ENCODE data around the gene DPEP1. TPM values are rescaled to one million over a fixed set of nuclear protein-coding genes. Genes with fewer than 3 reads are reported as not detected.

Gene DPEP1
- total and polyA plus RNA-seq, 4 donors, result 0.14 to 0.83 (median 0.45) TPM

DNA sequence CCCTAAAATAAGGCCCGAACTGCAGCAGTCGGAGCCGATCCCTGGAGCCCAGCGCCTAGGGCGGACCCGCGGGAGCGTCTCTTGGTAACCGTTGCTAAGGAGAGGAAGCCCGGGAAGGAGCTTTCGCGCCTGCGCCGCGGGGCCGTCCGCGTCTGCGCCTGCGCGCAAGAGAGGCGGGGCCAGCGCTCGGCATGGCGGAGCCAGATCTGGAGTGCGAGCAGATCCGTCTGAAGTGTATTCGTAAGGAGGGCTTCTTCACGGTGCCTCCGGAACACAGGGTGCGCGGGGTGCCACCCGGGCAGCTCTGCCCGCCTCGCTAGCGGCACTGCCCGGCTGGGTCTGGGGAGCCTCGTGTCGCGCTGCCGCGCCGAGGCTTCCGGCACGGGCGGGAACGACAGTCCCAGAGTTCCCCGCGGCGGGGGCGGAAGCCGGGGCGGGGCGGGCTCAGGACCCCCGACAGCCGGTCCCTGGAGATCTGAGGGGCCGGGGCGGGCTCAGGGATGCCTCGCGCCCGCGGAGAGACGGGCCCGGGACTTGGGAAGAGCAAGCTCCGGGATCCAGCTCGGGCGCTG, 73.2 kb downstream of the DPEP1 start, which contains the start of gene CDK10 (continued):
- TF ChIP-seq, protein P1, sequence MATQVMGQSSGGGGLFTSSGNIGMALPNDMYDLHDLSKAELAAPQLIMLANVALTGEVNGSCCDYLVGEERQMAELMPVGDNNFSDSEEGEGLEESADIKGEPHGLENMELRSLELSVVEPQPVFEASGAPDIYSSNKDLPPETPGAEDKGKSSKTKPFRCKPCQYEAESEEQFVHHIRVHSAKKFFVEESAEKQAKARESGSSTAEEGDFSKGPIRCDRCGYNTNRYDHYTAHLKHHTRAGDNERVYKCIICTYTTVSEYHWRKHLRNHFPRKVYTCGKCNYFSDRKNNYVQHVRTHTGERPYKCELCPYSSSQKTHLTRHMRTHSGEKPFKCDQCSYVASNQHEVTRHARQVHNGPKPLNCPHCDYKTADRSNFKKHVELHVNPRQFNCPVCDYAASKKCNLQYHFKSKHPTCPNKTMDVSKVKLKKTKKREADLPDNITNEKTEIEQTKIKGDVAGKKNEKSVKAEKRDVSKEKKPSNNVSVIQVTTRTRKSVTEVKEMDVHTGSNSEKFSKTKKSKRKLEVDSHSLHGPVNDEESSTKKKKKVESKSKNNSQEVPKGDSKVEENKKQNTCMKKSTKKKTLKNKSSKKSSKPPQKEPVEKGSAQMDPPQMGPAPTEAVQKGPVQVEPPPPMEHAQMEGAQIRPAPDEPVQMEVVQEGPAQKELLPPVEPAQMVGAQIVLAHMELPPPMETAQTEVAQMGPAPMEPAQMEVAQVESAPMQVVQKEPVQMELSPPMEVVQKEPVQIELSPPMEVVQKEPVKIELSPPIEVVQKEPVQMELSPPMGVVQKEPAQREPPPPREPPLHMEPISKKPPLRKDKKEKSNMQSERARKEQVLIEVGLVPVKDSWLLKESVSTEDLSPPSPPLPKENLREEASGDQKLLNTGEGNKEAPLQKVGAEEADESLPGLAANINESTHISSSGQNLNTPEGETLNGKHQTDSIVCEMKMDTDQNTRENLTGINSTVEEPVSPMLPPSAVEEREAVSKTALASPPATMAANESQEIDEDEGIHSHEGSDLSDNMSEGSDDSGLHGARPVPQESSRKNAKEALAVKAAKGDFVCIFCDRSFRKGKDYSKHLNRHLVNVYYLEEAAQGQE (IDR thresholded peaks at IDR 0.05), result no peak
- TF ChIP-seq RXRA (IDR thresholded peaks at IDR 0.05) (no peak), GABPA (IDR thresholded peaks at IDR 0.05 in 1 of 2, conservative IDR thresholded peaks at IDR 0.05 in 1 of 2) (peak in 1 of 2 donors; percentile 6), JUND (IDR thresholded peaks at IDR 0.05) (no peak), HNF4G (IDR thresholded peaks at IDR 0.05) (no peak), FOXA1 (IDR thresholded peaks at IDR 0.05) (no peak)
- TF ChIP-seq, protein P2, sequence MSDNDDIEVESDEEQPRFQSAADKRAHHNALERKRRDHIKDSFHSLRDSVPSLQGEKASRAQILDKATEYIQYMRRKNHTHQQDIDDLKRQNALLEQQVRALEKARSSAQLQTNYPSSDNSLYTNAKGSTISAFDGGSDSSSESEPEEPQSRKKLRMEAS (IDR thresholded peaks at IDR 0.05), result no peak

DNA sequence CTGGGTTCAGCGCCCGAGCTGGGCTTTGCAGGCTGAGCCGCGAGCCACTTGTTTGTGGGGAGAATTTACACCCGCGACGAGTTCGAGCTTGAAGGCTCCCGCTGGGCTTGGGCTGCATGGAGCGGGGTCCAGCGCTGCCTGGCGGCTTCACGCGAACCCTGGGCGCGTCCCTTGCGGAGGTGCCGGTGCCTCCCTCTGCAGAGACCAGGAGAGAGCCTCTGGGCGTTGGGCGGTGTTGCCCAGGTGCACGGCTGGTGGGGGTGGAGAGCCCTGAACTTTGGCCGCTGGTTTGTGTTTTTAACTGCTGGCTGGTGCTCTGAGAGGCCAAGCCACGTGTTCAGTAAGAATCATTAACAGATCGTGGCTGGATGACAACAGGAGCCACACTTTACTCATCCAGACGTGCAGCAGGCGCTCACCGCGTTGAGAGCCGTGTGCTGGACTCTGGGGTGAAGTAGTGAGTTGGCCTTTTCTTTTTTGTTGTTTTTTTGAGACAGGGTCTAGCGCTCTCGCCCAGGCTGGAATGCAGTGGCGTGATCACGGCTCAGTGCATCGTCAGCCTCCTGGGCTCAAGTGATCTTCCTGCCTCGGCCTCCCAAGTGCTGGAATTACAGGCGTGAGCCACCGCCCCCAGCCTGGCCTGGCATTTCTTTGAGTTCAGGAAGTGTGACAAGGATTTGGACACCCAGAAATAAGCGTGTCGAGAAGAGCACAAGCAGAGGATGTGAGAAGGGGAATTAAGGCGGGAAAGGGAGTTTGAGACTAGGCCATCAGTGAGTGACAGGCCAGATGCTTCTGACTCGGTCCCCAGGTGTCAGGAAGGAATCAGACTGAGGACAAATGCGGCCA, 73.9 kb downstream of the DPEP1 start:
- H3K27ac ChIP-seq (ENCODE audit: low read depth in 1 of 2, low read length in 2 of 2), result peak overlapping the region; percentile 98 to 99
- peaks cover 3 to 15% (median 9%) of the 10 kb centered on the region in 4 donors for H3K36me3 ChIP-seq (ENCODE audit: control insufficient read depth in 4 of 4, insufficient read depth in 3 of 4, low read depth in 1 of 4, low read length in 3 of 4)
- DNase-seq (ENCODE audit: low spot score), result peak; percentile 76
- TF ChIP-seq, protein P3, sequence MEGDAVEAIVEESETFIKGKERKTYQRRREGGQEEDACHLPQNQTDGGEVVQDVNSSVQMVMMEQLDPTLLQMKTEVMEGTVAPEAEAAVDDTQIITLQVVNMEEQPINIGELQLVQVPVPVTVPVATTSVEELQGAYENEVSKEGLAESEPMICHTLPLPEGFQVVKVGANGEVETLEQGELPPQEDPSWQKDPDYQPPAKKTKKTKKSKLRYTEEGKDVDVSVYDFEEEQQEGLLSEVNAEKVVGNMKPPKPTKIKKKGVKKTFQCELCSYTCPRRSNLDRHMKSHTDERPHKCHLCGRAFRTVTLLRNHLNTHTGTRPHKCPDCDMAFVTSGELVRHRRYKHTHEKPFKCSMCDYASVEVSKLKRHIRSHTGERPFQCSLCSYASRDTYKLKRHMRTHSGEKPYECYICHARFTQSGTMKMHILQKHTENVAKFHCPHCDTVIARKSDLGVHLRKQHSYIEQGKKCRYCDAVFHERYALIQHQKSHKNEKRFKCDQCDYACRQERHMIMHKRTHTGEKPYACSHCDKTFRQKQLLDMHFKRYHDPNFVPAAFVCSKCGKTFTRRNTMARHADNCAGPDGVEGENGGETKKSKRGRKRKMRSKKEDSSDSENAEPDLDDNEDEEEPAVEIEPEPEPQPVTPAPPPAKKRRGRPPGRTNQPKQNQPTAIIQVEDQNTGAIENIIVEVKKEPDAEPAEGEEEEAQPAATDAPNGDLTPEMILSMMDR (IDR thresholded peaks at IDR 0.05; ENCODE audit: low read depth, low read length, missing input control), result no peak
- TF ChIP-seq HNF4A (conservative IDR thresholded peaks at IDR 0.05) (peak; percentile 90 to 92), JUND (IDR thresholded peaks at IDR 0.05) (peak in 1 of 2 donors; percentile 53), FOXA2 (IDR thresholded peaks at IDR 0.05) (no peak), SP1 (IDR thresholded peaks at IDR 0.05) (peak; percentile 91), RAD21 (IDR thresholded peaks at IDR 0.05) (peak in 1 of 2 donors; percentile 42), YY1 (IDR thresholded peaks at IDR 0.05) (peak; percentile 46), RXRA (IDR thresholded peaks at IDR 0.05) (peak; percentile 60 to 77), GABPA (IDR thresholded peaks at IDR 0.05 in 1 of 2, conservative IDR thresholded peaks at IDR 0.05 in 1 of 2) (peak in 1 of 2 donors; percentile 13), TAF1 (conservative IDR thresholded peaks at IDR 0.05) (peak; percentile 94), HNF4G (IDR thresholded peaks at IDR 0.05) (peak; percentile 76), EGR1 (IDR thresholded peaks at IDR 0.05; ENCODE audit: low read depth in 2 of 2) (peak in 1 of 2 donors; percentile 58)
- TF ChIP-seq, protein P1 (IDR thresholded peaks at IDR 0.05), result peak; percentile 89
- TF ChIP-seq, protein P4, sequence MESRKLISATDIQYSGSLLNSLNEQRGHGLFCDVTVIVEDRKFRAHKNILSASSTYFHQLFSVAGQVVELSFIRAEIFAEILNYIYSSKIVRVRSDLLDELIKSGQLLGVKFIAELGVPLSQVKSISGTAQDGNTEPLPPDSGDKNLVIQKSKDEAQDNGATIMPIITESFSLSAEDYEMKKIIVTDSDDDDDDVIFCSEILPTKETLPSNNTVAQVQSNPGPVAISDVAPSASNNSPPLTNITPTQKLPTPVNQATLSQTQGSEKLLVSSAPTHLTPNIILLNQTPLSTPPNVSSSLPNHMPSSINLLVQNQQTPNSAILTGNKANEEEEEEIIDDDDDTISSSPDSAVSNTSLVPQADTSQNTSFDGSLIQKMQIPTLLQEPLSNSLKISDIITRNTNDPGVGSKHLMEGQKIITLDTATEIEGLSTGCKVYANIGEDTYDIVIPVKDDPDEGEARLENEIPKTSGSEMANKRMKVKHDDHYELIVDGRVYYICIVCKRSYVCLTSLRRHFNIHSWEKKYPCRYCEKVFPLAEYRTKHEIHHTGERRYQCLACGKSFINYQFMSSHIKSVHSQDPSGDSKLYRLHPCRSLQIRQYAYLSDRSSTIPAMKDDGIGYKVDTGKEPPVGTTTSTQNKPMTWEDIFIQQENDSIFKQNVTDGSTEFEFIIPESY (IDR thresholded peaks at IDR 0.05), result no peak
- 5% methylated on average over 42 of the region's 42 CpGs for WGBS
- peaks cover 5 to 28% (median 21%) of the 10 kb centered on the region in 4 donors for H3K4me1 ChIP-seq (ENCODE audit: control insufficient read depth in 4 of 4, insufficient read depth in 4 of 4, low read length in 3 of 4)
- H3K9ac ChIP-seq (ENCODE audit: low read depth in 1 of 2, low read length in 2 of 2), result peak overlapping the region; percentile 92 to 93
- H3K9me3 ChIP-seq (ENCODE audit: control insufficient read depth in 4 of 4, low read length in 3 of 4), result no peaks in the 10 kb centered on the region
- H3K4me3 ChIP-seq (ENCODE audit: low read depth in 1 of 3, low read length in 3 of 3), result peak overlapping the region; percentile 80 to 96 (median 84)
- H3K27me3 ChIP-seq (ENCODE audit: control insufficient read depth in 4 of 4, insufficient read depth in 4 of 4, low read length in 3 of 4), result no peaks in the 10 kb centered on the region

All from liver (tissue), 9 donors.